ENCODE measurements around the gene HCRT.

HCRT gene, protein sequence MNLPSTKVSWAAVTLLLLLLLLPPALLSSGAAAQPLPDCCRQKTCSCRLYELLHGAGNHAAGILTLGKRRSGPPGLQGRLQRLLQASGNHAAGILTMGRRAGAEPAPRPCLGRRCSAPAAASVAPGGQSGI

DNA sequence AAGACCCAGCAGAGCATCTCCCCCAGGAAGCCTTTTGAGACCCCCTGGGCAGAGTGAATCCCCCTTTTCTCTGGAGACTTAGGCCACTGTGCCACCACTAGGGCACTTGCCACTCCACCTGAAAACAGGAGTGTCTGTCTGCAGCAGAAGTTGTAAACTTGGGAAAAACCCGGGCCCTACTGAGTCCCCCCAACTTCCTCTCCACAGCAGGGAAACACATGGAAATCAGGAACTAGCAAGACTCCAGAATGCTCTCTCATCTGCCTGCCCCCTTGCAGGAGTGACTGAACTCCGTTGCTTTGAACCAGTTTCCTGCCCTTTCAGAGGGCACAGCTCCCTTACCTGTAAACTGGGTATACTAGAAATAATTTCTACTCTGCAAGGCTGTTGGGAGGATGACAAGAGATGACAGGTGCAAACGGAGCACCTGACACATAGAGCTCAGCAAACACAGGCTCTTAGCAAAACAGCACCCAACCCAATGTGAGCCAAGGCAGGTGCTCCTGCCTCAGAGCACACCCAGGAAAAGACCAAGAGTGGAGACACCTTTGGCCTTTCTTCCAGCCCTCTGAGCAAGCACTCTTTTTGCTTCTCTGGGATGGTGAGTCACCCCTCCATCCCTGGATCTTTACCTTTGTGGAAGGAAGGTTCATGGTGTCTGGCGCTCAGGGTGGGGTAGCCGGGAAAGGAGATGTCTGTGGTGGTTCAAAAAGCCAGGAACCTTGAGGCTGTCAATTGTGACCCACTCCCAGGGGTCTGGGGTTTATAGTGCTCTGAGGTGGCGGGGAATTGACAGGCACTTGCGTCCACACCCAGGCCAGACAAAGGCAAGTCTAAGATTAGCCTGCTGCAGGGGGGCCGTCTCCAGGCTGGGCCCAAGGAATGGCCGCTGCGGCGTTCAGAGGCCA lies at the start of gene HCRT:
HCRT (minus strand) TSS at position 740 of the 908 bp plus-strand sequence; CDS start at position 653, 87 bp downstream.
- TF ChIP-seq, protein P1, sequence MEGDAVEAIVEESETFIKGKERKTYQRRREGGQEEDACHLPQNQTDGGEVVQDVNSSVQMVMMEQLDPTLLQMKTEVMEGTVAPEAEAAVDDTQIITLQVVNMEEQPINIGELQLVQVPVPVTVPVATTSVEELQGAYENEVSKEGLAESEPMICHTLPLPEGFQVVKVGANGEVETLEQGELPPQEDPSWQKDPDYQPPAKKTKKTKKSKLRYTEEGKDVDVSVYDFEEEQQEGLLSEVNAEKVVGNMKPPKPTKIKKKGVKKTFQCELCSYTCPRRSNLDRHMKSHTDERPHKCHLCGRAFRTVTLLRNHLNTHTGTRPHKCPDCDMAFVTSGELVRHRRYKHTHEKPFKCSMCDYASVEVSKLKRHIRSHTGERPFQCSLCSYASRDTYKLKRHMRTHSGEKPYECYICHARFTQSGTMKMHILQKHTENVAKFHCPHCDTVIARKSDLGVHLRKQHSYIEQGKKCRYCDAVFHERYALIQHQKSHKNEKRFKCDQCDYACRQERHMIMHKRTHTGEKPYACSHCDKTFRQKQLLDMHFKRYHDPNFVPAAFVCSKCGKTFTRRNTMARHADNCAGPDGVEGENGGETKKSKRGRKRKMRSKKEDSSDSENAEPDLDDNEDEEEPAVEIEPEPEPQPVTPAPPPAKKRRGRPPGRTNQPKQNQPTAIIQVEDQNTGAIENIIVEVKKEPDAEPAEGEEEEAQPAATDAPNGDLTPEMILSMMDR (IDR thresholded peaks at IDR 0.05; ENCODE audit: low read depth, low read length) = no peak
- DNase-seq (ENCODE audit: extremely low read depth, low read depth) = no peak

DNA sequence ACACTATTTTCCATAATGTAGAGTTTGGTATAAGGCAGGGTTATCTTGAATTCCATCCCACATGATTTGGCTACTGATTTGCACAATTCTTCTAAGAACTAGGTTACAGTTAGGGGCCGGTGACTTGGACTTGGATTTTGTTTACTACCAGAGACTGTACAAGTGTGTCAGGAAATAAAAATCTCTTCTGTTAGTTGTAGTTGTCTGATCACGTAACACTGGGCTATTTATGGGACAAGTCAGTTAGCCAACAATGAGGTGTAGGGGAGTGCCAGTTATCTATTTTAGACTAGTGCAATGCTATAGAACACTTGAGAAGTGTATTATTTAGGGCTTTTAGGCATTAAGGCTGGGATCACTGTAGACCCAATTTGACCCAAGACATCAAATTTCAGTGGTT lies 48.7 kb upstream of the HCRT start:
- no peak for DNase-seq (ENCODE audit: extremely low read depth, low read depth)
- TF ChIP-seq, protein P1 (IDR thresholded peaks at IDR 0.05; ENCODE audit: low read depth, low read length) = no peak

DNA sequence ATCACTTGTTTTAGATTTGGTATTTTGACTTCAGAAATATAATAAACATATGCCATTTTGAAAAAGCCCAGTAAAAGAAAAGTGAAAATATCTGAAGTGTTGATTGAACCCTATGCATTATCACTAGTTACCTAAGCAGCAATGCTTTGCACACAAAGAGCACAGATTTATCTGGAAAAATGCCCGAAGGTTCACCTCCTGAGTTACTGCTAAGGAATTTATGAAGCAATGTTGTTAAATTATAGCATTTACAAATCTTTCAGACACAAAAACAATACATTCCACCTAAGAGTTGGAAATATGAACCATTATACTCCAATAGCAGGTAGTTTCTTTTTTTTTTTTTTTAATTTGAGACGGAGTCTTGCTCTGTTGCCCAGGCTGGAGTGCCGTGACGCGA lies 47.9 kb upstream of the HCRT start:
- DNase-seq (ENCODE audit: extremely low read depth, low read depth) = no peak
- TF ChIP-seq, protein P1 (IDR thresholded peaks at IDR 0.05; ENCODE audit: low read depth, low read length) = no peak

DNA sequence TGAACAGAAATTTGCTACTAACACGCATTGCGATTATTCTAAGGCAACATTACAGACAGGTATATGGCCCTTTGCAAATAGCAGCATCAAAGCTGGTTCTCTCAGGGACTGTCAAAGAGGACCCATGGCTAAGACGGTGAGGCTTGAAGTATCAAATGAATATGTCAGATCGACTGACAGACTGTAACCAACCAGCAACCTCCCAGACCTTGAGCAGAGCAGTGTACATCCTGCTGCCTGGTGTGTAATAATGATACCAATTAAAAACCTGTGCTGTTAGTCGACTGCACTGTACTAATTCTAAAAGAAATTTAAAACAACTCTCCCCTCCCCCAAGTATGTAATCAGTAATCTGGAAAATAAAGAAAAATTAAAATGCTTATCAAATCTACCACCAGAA lies 45.0 kb upstream of the HCRT start:
- no peak for DNase-seq (ENCODE audit: extremely low read depth, low read depth)

DNA sequence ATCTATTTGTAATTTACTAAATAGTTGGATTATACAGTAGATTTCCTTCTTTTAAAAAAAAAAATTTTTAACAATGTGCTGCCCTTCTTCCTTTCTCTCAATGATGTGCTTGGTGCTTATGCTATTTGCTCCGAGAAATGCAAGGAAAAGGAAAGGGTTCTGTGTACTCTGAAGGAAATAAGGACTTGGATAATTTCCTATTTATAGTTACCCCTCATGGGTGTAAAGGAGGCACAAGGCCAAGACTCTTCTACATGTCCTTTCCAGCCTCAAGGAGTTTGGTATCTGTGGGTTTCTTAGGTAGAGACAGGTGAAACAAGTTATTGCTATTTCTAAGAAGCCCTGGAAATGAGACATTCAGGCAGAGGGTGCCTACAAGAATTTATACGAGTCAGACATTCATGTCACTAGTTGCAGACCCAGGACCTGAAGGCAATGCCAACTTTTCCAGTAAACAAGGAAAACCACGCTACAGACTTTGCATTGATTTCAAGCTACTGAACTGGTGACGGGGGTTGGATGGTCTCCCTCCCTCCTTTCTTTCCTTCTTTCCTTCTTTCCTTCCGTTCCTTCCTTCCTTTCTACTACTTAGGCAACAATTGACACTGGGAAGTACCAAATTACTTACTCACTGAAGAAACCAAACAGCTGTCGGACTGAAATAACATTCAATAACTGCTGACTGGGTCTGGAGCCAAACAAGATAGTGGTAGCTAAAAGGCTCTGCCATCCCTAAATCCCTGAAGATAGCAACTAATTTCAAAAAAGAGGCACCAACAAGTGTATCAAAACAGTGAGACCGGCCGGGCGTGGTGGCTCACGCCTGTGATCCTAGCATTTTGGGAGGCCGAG lies 42.8 kb upstream of the HCRT start:
- no peak for DNase-seq (ENCODE audit: extremely low read depth, low read depth)
- TF ChIP-seq, protein P1 (IDR thresholded peaks at IDR 0.05; ENCODE audit: low read depth, low read length) = no peak

More for the DNA sequence above, 45.0 kb upstream of the HCRT start:
- TF ChIP-seq, protein P1 (IDR thresholded peaks at IDR 0.05; ENCODE audit: low read depth, low read length) = no peak

DNA sequence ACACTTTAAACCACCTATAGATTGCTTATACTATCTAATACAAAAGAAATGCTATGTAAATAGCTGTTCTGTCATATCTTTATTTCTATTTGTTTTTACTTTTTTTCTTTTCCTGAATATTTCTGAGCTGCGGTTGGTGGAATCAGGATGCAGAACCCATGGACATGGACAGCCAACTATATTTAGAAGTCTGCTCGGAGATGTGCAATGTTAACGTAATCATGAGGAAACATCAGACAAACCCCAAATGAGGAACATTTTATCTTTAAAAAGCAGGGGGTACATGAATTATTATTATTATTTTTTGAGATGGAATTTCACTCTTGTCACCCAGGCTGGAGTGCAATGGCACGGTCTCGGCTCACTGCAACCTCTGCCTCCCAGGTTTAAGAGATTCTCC lies 40.4 kb upstream of the HCRT start:
- DNase-seq (ENCODE audit: extremely low read depth, low read depth) = no peak
- TF ChIP-seq, protein P1 (IDR thresholded peaks at IDR 0.05; ENCODE audit: low read depth, low read length) = no peak

All from AG09319 (cell line).